Measurements from ENCODE around the gene PLCB1.

PLCB1 gene

DNA sequence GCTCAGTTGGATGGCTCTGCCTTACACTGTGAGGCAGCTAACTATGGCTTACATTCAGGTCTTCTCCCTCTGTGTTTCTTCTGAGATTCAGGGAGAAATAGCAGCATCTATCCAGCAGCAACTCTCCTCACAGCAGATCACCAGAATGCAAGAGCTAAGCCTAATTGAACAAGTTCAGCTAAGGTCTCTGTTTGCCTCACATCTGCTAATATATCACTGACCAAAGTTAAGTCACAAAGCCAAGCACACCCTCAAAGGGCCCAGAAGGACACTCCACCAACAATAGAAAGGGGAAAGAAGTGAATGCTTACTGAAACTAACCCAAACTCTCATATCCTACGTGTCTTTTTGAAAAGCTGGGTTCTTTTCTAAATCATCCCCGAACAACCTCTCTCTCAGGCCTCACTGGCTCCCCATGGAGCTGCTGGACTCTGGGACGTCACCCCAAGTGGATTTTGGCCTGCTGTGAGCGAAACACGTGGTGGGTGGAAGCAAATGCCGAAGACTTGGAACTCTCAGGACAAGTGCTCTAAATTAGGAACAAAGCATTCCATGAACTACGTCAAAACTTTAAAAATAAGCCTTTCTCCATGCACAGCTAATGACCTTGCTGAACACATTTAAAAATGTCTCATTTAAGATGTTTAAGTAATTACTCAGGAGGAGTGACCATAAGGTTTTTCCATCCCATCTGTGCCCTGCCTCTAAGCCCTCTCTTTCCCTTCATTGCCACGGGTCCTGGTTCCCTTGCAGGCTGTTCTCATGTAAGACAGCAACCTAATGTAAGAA is 769.4 kb downstream of the PLCB1 start:
- in situ Hi-C loops (cut with MboI; ENCODE audit: low sequenced_read_pairs) = no loop called here

DNA sequence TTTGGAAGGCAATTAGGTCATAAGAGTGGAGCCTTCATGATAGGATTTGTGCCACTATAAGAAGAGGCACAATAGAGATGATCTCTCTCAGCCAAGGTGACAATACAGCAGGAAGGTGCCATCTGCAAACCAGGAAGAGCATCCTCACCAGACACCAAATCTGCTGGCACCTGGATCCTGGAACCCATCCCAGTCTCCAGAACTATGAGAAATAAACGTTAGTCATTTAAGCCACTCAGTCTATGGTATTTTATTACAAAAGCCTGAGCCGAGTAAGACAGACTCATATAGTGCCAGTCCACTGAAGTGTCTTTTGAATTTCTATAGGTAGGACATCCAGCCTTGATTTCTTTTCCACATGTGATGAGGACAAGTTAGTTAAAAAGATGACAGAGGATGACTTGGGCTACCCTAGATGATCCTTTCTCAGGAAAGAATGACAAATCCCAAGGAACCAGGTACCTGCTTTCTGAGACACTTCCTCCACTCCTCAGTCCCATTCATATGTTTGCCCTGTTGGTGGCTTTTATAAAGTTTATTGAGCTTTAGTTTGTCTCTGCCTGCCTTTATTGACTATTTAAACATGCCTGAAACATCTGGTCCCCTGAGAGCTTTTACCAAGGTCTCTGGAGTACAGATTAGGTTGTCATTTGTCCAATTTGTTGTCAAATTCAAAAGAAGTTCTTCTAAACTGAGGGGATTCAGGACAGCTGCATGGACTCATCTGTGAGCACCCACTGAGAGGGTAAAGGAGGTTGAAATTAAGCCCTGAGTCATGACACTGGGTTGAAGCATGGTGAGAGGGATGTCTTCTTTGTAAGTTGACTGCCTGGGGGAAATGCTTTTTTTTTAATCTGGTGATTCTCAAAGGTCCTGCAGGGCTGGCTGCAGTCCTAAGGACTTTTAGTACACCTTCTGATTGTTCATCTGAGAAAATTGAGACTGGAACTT is 771.9 kb downstream of the PLCB1 start:
- in situ Hi-C loops (cut with MboI; ENCODE audit: low sequenced_read_pairs) = no loop called here

DNA sequence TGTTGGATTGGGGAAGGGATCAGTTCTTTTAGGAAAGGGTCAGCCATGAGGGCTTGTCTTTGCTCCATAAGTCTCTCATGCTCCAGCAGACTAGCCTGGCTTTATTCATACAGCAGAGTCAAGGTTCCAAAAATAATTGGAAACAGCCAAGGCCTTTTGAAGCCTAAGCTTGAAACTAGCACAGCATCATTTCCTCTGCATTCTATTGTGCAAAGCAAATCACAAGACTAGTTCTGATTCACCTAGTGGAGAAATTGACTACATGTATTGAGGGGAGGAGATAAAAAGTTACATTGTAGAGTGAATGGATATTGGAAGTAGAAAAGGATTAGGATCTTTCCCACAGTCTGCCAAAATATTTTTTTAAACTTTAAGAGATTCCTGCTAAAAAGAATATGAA is 777.5 kb downstream of the PLCB1 start:
- in situ Hi-C loops (cut with MboI; ENCODE audit: low sequenced_read_pairs) = no loop called here

DNA sequence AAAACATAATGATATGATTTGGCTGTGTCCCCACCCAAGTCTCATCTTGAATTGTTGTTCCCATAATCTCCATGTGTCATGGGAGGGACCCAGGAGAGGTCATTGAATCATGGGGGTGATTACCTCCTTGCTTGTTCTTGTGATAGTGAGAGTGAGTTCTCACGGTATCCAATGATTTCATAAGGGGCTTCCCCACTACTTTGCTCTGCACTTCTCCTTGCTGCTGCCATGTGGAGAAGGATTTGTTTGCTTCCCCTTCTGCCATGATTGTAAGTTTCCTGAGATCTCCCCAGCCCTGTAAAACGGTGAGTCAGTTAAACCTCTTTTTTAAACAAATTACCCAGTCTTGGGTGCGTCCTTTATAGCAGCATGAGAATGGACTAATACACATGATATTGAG is 780.0 kb downstream of the PLCB1 start:
- in situ Hi-C loops (cut with MboI; ENCODE audit: low sequenced_read_pairs) = no loop called here

DNA sequence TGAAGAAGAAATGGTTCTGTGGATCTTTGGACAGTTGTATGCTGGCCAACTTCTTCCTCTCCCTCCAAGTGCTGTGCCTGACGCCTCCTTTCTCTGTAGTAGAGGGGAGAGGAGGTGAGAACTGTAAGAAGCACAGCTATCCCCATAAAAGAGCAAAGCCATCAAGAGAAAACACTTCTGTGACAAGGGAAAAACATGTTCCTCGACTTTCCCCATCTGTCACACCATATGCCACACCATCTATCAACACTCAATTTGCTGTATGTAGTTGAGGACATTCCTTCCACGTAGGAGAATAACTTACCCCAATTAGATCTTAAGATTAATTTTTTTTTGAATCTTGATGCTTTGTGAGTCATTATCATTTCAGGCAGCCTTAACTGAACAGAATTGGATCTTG is 780.7 kb downstream of the PLCB1 start:
- in situ Hi-C loops (cut with MboI; ENCODE audit: low sequenced_read_pairs) = no loop called here

DNA sequence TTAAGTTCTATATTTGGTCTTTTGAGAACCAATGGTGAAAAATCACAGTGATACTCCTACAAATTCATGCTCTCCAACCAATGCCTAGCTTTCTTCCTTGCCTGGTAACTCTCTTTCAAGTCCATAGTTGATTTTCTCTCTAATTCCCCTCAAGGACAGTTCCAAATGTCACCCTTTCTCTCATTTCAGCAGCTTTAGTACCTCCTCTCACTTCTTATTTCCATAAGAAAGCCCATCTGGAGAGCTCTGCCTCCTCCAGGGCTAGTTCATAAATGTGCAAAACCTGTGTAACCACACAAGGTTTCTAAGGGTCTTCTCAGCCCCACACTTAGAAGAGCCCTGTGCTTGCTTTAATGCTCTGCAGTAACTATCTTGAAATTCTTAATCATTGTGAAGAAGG is 781.4 kb downstream of the PLCB1 start:
- in situ Hi-C loops (cut with MboI; ENCODE audit: low sequenced_read_pairs) = no loop called here

DNA sequence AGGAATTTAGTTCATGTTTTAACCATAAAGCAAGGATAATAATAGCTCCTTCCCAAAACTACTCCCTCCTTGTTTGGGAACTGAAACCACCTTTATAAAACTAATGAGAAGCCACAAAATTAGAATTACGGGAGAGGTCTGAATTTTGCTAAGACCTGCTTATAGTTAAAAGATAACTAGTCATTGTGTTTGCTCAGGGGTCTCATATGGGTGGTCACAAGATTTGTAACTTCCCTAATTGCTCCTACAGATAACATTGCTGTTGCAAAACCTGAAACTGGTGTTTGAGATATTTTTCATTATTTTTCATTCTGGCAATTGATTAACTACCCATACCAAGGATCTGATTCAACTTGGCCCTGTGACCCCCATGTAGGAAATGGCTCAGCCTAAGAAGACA is 782.4 kb downstream of the PLCB1 start:
- in situ Hi-C loops (cut with MboI; ENCODE audit: low sequenced_read_pairs) = no loop called here

DNA sequence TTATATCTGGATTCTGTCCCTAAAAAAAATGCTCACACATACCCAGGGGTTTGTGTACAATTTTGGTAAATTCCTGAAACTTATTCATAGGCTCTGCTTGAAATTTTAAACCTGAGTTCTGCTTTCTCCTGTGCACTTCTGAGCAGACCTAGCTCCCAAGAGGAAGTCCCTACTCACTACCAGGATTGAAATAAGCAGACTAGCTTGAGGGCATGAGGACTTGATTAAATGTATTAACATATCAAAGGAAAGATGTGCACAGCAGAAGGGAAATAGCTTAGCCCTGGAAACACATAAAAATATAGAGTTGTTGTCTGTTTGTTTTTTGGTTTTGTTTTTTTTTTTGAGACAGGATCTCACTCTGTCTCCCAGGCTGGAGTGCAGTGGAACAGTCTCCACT is 785.0 kb downstream of the PLCB1 start:
- in situ Hi-C loops (cut with MboI; ENCODE audit: low sequenced_read_pairs) = no loop called here

DNA sequence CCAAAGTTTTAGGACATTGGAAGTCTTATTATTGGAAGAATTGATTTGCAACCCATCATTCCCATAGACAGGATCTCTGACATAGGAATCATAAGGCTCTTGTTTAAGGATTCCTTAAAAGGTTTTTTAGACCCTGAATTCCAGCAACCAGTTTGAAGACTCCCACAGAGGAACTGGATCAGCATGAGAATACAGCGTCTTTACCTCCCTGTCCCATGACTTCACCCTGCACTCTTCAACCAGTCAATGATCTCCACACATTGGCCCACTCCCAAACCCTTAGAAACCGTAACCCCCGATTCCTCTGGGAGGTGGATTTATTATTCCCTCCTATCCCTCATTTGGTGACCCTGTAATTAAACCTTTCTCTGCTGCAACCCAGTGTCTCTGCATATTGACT is 786.1 kb downstream of the PLCB1 start:
- in situ Hi-C loops (cut with MboI; ENCODE audit: low sequenced_read_pairs) = no loop called here

DNA sequence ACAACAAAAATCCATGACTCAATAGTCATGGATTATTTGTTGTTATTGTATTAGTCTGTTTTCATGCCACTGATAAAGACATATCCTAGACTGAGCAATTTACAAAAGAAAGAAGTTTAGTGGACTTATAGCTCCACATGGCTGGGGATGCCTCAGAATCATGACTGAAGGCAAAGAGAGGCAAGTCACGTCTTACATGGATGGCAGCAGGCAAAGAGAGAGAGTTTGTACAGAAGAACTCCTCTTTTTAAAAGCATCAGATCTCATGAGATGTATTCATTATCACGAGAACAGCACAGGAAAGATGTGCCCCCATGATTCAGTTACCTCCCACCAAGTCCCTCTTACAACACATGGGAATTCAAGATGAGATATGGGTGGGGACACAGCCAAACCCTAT is 792.5 kb downstream of the PLCB1 start:
- in situ Hi-C loops (cut with MboI; ENCODE audit: low sequenced_read_pairs) = no loop called here

DNA sequence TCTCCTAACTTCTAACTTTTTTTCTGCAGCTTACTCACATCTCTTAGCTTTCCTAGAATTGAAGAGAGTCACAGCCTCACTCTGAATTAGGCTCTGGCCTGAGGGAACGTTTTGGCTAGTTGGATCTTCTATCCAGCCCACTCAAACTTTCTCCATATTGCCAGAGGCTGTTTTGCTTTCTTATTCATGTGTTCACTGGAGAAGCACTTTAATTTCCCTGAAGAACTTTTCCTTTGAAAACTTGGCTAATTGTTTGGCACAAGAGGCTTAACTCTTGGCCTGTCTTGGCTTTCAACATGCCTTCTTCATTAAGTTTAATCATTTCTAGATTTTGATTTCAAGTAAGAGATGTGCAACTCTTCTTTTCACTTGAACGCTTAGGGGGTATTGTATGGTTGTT is 798.7 kb downstream of the PLCB1 start:
- in situ Hi-C loops (cut with MboI; ENCODE audit: low sequenced_read_pairs) = no loop called here

DNA sequence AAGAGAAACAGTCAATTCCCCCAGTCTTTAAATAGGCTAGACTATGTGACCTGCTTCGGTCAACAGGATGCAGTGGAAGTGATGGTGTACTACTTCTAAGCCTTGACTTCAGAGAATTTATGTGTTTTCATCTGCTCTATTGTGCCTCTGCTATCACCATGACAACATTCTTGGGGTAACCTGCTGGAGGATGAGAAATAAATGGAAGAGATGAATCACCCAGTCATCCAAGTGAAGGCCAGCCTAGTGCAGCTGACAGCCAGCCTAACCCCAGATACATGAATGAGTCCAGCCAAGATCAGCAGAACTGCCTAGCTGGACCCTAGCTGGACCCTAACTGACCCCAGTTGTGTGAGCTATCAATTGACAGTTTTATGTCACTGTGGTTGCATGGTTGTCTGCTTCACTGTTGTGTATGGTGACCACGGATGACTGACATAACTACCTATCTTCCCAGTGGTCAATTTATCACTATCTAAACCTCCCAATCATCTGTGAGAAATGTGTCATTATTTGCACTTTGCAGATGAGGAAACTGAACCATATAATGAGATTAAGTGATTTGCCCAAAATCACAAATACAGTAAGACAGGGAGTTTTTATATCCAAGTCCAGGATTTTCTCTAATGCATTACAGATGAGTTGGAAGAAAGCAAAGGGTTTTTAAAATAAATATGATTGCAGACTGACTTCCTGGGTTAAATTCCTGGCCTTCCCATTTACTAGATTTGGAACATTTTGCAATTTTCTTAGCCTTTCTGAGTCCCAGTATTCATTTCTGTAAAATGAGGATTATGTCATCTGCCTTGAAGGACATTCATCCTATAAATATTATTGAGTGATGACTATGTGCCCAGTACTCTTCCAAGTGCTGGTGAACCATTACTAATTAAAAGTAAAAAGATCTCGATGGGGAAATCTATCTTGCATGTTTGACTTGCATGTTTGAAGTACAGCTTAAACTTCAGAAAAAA is 800.4 kb downstream of the PLCB1 start:
- in situ Hi-C loops (cut with MboI; ENCODE audit: low sequenced_read_pairs) = no loop called here

DNA sequence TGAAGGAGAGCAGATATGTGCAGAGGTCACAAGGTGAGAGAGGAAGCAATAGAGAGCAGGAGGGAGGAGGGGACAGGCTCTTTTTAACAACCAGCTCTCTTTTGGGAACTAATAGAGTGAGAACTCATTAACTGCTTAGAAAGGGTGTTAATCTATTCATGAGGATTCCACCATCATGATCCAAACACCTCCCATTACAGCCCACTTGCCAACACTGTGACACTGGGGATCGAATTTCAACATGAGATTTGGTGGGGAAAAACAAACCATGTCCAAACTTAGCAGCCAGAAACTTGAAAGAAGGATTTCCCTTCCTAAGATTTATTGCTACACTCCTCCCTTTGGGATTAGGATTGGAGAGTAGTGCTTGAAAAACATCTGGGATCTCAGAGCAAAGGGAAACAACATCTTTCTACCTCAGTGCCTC is 801.3 kb downstream of the PLCB1 start:
- in situ Hi-C loops (cut with MboI; ENCODE audit: low sequenced_read_pairs) = no loop called here

DNA sequence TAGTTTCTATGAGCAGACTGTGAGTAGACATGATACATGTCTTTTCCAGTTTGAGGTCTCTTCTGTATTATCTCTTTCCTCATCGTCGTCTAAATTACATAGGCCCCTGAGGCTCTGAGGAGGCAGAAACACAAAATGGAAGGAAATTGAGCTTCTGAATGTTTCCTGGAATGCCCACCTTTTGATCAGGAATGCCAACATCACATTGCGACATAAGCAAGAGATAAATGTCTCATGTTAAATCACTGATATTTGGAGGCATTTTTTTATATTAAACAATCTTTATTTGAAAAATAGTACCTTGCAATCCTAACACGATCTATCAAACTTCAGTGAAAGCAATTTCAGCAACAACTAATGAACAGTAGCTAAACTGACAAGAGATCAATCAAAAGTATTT is 802.3 kb downstream of the PLCB1 start:
- in situ Hi-C loops (cut with MboI; ENCODE audit: low sequenced_read_pairs) = no loop called here
